Measurements from ENCODE around the gene EIPR1.

EIPR1 gene

GRCh38 chr2:3356799-3357198 is 20.8 kb downstream of the EIPR1 start:
- H3K36me3 ChIP-seq (ENCODE audit: low read depth) = peaks cover 22% of the 10 kb centered on the region
- H3K4me1 ChIP-seq (ENCODE audit: insufficient read depth, poor library complexity, severe bottlenecking) = no peaks in the 10 kb centered on the region
- H3K27me3 ChIP-seq (ENCODE audit: insufficient read depth, poor library complexity, severe bottlenecking) = no peaks in the 10 kb centered on the region
- H3K9me3 ChIP-seq (ENCODE audit: severe bottlenecking) = no peaks in the 10 kb centered on the region
- DNase-seq (ENCODE audit: low spot score) = no peak
- TF ChIP-seq CTCF (IDR thresholded peaks at IDR 0.05; ENCODE audit: poor library complexity, severe bottlenecking) = no peak
- ATAC-seq (ENCODE audit: low read depth) = no peak
- H3K27ac ChIP-seq (ENCODE audit: poor library complexity, severe bottlenecking) = no peak overlapping the region
- no peak overlapping the region for H3K4me3 ChIP-seq (ENCODE audit: severe bottlenecking)

GRCh38 chr2:3355951-3356569 is 21.6 kb downstream of the EIPR1 start:
- DNase-seq (ENCODE audit: low spot score) = no peak
- Histone ChIP-seq H3K36me3 (ENCODE audit: low read depth) (peaks cover 26% of the 10 kb centered on the region), H3K27ac (ENCODE audit: poor library complexity, severe bottlenecking) (no peak overlapping the region), H3K4me3 (ENCODE audit: severe bottlenecking) (no peak overlapping the region), H3K4me1 (ENCODE audit: insufficient read depth, poor library complexity, severe bottlenecking) (no peaks in the 10 kb centered on the region), H3K27me3 (ENCODE audit: insufficient read depth, poor library complexity, severe bottlenecking) (no peaks in the 10 kb centered on the region), H3K9me3 (ENCODE audit: severe bottlenecking) (no peaks in the 10 kb centered on the region)
- no peak for TF ChIP-seq CTCF (IDR thresholded peaks at IDR 0.05; ENCODE audit: poor library complexity, severe bottlenecking)
- ATAC-seq (ENCODE audit: low read depth) = no peak

GRCh38 chr2:3354986-3355385 is 22.6 kb downstream of the EIPR1 start:
- no peak for TF ChIP-seq CTCF (IDR thresholded peaks at IDR 0.05; ENCODE audit: poor library complexity, severe bottlenecking)
- Histone ChIP-seq H3K4me1 (ENCODE audit: insufficient read depth, poor library complexity, severe bottlenecking) (no peaks in the 10 kb centered on the region), H3K4me3 (ENCODE audit: severe bottlenecking) (no peak overlapping the region), H3K36me3 (ENCODE audit: low read depth) (peaks cover 26% of the 10 kb centered on the region), H3K9me3 (ENCODE audit: severe bottlenecking) (no peaks in the 10 kb centered on the region), H3K27me3 (ENCODE audit: insufficient read depth, poor library complexity, severe bottlenecking) (no peaks in the 10 kb centered on the region), H3K27ac (ENCODE audit: poor library complexity, severe bottlenecking) (no peak overlapping the region)
- DNase-seq (ENCODE audit: low spot score) (no peak), ATAC-seq (ENCODE audit: low read depth) (no peak)

GRCh38 chr2:3349211-3349693 is 28.4 kb downstream of the EIPR1 start:
- no peaks in the 10 kb centered on the region for H3K9me3 ChIP-seq (ENCODE audit: severe bottlenecking)
- ATAC-seq (ENCODE audit: low read depth) = no peak
- H3K36me3 ChIP-seq (ENCODE audit: low read depth) = peaks cover 29% of the 10 kb centered on the region; the same call in 1 of the 2 replicates
- H3K27me3 ChIP-seq (ENCODE audit: insufficient read depth, poor library complexity, severe bottlenecking) = no peaks in the 10 kb centered on the region
- H3K4me3 ChIP-seq (ENCODE audit: severe bottlenecking) = no peak overlapping the region
- no peaks in the 10 kb centered on the region for H3K4me1 ChIP-seq (ENCODE audit: insufficient read depth, poor library complexity, severe bottlenecking)
- H3K27ac ChIP-seq (ENCODE audit: poor library complexity, severe bottlenecking) = no peak overlapping the region
- peak; percentile 37 for DNase-seq (ENCODE audit: low spot score)
- TF ChIP-seq CTCF (IDR thresholded peaks at IDR 0.05; ENCODE audit: poor library complexity, severe bottlenecking) = no peak

- Histone ChIP-seq H3K27ac (ENCODE audit: poor library complexity, severe bottlenecking) (no peak overlapping the region), H3K4me1 (ENCODE audit: insufficient read depth, poor library complexity, severe bottlenecking) (no peaks in the 10 kb centered on the region), H3K27me3 (ENCODE audit: insufficient read depth, poor library complexity, severe bottlenecking) (no peaks in the 10 kb centered on the region), H3K36me3 (ENCODE audit: low read depth) (peaks cover 24% of the 10 kb centered on the region; the same call in 1 of the 2 replicates), H3K9me3 (ENCODE audit: severe bottlenecking) (no peaks in the 10 kb centered on the region), H3K4me3 (ENCODE audit: severe bottlenecking) (no peak overlapping the region)
- TF ChIP-seq CTCF (IDR thresholded peaks at IDR 0.05; ENCODE audit: poor library complexity, severe bottlenecking) = no peak
- DNase-seq (ENCODE audit: low spot score) = peak; percentile 34
- no peak for ATAC-seq (ENCODE audit: low read depth)
Measured at GRCh38 chr2:3348767-3349166, 28.9 kb downstream of the EIPR1 start.

Data from RWPE2 (cell line).